SK-N-MC (cell line): ENCODE measurements around the gene FNDC3A.

Experiments used
- DNase-seq: peaks from one replicate; pipeline ENCODE4 v3.0.0-alpha.2; 2011; ENCODE audit warnings: low read depth, low spot score
- H3K27ac ChIP-seq: fragments of 200-600 bp; sonication (generic); 2 replicates; pipeline ENCODE4 v1.5.1; 2016; ENCODE audit warnings: mixed run types
- H3K36me3 ChIP-seq: fragments of 200-600 bp; sonication (generic); 2 replicates; pipeline ENCODE4 v1.6.1; 2017; ENCODE audit warnings: antibody characterized with exemption, low read length, mixed read lengths; ENCODE audit not compliant: insufficient read depth
- H3K4me3 ChIP-seq: fragments of 200-600 bp; sonication (generic); 2 replicates; pipeline ENCODE4 v1.5.1; 2016
- H3K9ac ChIP-seq: fragments of 200-600 bp; sonication (generic); 2 replicates; pipeline ENCODE4 v1.8.0; 2017; ENCODE audit warnings: mixed run types, mixed read lengths; ENCODE audit not compliant: insufficient read length
- H3K9me3 ChIP-seq: fragments of 200-600 bp; sonication (generic); 2 replicates; pipeline ENCODE4 v1.6.1; 2017; ENCODE audit warnings: low read depth, mild to moderate bottlenecking, antibody characterized with exemption, low read length, moderate library complexity, mixed read lengths
- EZH2 ChIP-seq: fragments of 200-600 bp; sonication (generic); IDR thresholded peaks from one replicate; pipeline ENCODE4 v1.6.1; 2017; ENCODE audit warnings: antibody characterized with exemption
- FOXP2 ChIP-seq: optimal IDR thresholded peaks from 2 replicates; pipeline ENCODE3; 2011; ENCODE audit warnings: mild to moderate bottlenecking, moderate library complexity; ENCODE audit not compliant: insufficient read depth; ENCODE audit errors: extremely low read length, control extremely low read depth
- POLR2AphosphoS5 ChIP-seq: IDR thresholded peaks from 2 replicates; pipeline ENCODE4 v1.6.1; 2012; ENCODE audit warnings: mild to moderate bottlenecking, low read depth, low read length, borderline replicate concordance

Gene FNDC3A

GRCh38 chr13:49248622-49249002 lies 272.9 kb downstream of the FNDC3A start:
- peak overlapping the region; percentile 91 for H3K9ac ChIP-seq
- no peaks in the 10 kb centered on the region for H3K9me3 ChIP-seq
- DNase-seq: no peak
- H3K36me3 ChIP-seq: no peaks in the 10 kb centered on the region
- H3K4me3 ChIP-seq: peak overlapping the region; percentile 100
- no peak overlapping the region for H3K27ac ChIP-seq
- TF ChIP-seq POLR2AphosphoS5 (no peak), EZH2 (no peak), FOXP2 (no peak)

- Histone ChIP-seq H3K36me3 (peaks cover 18% of the 10 kb centered on the region), H3K9me3 (no peaks in the 10 kb centered on the region), H3K4me3 (no peak overlapping the region), H3K27ac (no peak overlapping the region), H3K9ac (no peak overlapping the region)
- no peak for DNase-seq
- TF ChIP-seq FOXP2 (no peak), EZH2 (no peak), POLR2AphosphoS5 (no peak)
Observed at GRCh38 chr13:49251326-49251725, 275.6 kb downstream of the FNDC3A start.

DNA sequence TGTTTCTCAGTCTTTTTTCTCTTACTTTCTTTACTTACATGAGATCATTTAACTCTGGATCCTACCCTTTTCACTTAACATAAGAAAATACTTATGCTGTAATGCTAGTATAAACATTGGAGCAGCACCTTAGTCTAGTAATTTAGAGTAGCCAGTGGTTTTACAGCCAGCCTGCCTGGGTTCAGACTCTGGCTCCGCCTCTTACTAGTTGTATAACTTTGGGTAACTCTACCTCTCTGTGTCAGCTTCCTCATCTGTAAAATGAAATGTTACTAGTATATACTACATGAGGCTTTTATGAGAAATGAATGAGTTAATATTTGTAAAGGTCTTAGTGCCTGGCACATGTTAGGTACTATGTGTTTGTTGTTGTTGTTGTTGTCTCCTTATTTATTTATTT lies 277.6 kb downstream of the FNDC3A start:
- no peak overlapping the region for H3K4me3 ChIP-seq
- peaks cover 26% of the 10 kb centered on the region for H3K36me3 ChIP-seq
- no peaks in the 10 kb centered on the region for H3K9me3 ChIP-seq
- no peak for DNase-seq
- no peak overlapping the region for H3K9ac ChIP-seq
- TF ChIP-seq EZH2 (no peak), FOXP2 (no peak), POLR2AphosphoS5 (no peak)
- H3K27ac ChIP-seq: no peak overlapping the region

DNA sequence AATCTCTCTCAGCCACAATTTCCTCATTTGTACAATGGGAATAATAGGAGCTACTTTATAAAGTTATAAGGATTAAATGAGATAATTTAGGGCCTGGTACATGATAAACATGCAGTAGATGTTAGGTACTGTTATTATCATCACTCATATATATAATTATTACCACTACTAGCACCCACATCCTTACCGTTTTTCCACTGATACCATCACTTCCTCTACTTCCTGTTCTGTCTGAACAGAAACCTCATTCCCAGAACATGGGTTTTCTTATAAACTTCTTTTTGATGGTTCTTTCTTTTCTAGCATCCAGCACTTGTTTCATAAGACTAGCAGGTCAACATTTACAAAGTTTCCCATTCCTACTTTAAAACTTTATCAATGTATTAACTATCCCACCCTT lies 278.3 kb downstream of the FNDC3A start:
- H3K9ac ChIP-seq: no peak overlapping the region
- no peaks in the 10 kb centered on the region for H3K9me3 ChIP-seq
- no peak overlapping the region for H3K4me3 ChIP-seq
- no peak for TF ChIP-seq POLR2AphosphoS5
- TF ChIP-seq FOXP2: no peak
- TF ChIP-seq EZH2: no peak
- no peak overlapping the region for H3K27ac ChIP-seq
- H3K36me3 ChIP-seq: peaks cover 26% of the 10 kb centered on the region
- no peak for DNase-seq

DNA sequence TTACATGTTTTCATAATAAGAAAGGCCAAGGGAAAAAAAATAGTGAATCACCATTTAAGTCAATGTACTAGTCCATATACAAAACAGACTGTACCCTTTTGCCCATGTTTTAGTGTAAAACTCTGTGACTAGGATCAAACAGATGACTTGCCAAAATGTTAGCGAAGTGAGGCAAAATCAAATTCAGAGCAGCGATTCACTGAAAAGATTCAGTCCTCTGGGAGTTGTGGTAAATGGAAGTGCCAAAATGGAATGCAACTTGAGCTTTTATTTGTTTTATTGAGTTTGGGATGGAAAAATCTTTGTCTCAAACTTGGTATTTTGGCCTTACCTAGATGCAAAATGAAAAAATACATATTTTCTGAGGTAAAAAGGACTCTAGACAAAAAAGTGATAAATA lies 281.1 kb downstream of the FNDC3A start:
- H3K27ac ChIP-seq: no peak overlapping the region
- no peak overlapping the region for H3K9ac ChIP-seq
- DNase-seq: no peak
- no peaks in the 10 kb centered on the region for H3K9me3 ChIP-seq
- H3K4me3 ChIP-seq: no peak overlapping the region
- TF ChIP-seq FOXP2 (no peak), EZH2 (no peak), POLR2AphosphoS5 (no peak)
- H3K36me3 ChIP-seq: peaks cover 46% of the 10 kb centered on the region

- Histone ChIP-seq H3K36me3 (peaks cover 47% of the 10 kb centered on the region), H3K27ac (no peak overlapping the region), H3K9ac (no peak overlapping the region), H3K9me3 (no peaks in the 10 kb centered on the region), H3K4me3 (no peak overlapping the region)
- DNase-seq: no peak
- TF ChIP-seq FOXP2: no peak
- no peak for TF ChIP-seq POLR2AphosphoS5
- TF ChIP-seq EZH2: no peak
Observed at GRCh38 chr13:49258089-49258796, 282.5 kb downstream of the FNDC3A start.
